ENCODE measurements around the gene CLIC5.

CLIC5 gene

DNA sequence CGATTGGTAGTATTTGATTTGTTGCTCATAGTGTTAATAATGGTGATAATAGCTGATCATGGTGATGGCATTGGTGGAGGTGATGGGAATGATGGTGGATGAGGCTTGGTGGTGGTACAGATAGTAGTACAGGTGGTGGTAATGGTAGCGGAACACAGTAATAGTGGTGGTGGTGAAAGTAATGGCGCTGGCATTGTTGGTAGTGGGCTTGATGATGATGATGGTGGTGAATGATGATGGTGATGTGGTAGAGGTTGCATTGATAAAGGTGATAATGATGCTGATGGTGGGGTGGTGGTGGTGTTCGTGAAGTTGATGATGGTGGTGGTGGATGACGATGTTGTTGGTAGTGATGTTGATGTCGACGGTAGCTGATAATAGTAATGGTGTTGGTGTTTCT is 24.6 kb upstream of the CLIC5 start:
- Histone ChIP-seq H3K4me1 (no peaks in the 10 kb centered on the region), H2AFZ (no peak overlapping the region), H3K79me2 (no peaks in the 10 kb centered on the region), H3K4me2 (ENCODE audit: low read length) (no peak overlapping the region), H3K36me3 (ENCODE audit: control insufficient read depth, insufficient read depth, low read length) (no peaks in the 10 kb centered on the region), H3K9ac (no peak overlapping the region), H3K27me3 (ENCODE audit: control insufficient read depth, insufficient read depth, low read length) (no peaks in the 10 kb centered on the region), H3K27ac (no peak overlapping the region), H3K4me3 (ENCODE audit: low read depth, low read length) (no peak overlapping the region), H3K9me3 (ENCODE audit: control insufficient read depth, low read length) (no peaks in the 10 kb centered on the region)
- TF ChIP-seq, protein P1, sequence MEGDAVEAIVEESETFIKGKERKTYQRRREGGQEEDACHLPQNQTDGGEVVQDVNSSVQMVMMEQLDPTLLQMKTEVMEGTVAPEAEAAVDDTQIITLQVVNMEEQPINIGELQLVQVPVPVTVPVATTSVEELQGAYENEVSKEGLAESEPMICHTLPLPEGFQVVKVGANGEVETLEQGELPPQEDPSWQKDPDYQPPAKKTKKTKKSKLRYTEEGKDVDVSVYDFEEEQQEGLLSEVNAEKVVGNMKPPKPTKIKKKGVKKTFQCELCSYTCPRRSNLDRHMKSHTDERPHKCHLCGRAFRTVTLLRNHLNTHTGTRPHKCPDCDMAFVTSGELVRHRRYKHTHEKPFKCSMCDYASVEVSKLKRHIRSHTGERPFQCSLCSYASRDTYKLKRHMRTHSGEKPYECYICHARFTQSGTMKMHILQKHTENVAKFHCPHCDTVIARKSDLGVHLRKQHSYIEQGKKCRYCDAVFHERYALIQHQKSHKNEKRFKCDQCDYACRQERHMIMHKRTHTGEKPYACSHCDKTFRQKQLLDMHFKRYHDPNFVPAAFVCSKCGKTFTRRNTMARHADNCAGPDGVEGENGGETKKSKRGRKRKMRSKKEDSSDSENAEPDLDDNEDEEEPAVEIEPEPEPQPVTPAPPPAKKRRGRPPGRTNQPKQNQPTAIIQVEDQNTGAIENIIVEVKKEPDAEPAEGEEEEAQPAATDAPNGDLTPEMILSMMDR (IDR thresholded peaks at IDR 0.05): no peak

DNA sequence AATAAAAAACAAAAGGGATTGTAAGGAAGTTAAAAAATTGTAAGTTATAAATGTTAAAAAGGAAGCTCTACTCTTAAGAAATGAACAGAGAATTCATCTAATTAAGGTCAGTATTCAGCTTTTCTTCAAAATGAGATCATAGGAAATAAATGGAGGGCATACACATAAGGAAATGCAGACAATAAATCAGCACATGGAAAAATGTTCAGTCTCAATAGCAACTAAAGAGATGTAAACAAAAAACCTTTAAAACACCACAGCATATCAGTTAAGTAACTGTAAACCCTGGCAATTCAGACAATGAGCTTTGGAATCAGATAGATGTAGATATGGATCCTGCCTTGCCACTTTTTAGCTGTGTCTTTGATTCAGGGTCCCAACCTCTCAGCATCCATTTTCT is 24.0 kb upstream of the CLIC5 start:
- Histone ChIP-seq H2AFZ (no peak overlapping the region), H3K27me3 (ENCODE audit: control insufficient read depth, insufficient read depth, low read length) (no peaks in the 10 kb centered on the region), H3K9ac (no peak overlapping the region), H3K36me3 (ENCODE audit: control insufficient read depth, insufficient read depth, low read length) (no peaks in the 10 kb centered on the region), H3K27ac (no peak overlapping the region), H3K79me2 (no peaks in the 10 kb centered on the region), H3K4me3 (ENCODE audit: low read depth, low read length) (no peak overlapping the region), H3K9me3 (ENCODE audit: control insufficient read depth, low read length) (no peaks in the 10 kb centered on the region), H3K4me2 (ENCODE audit: low read length) (no peak overlapping the region), H3K4me1 (no peaks in the 10 kb centered on the region)
- TF ChIP-seq, protein P1 (IDR thresholded peaks at IDR 0.05): no peak

DNA sequence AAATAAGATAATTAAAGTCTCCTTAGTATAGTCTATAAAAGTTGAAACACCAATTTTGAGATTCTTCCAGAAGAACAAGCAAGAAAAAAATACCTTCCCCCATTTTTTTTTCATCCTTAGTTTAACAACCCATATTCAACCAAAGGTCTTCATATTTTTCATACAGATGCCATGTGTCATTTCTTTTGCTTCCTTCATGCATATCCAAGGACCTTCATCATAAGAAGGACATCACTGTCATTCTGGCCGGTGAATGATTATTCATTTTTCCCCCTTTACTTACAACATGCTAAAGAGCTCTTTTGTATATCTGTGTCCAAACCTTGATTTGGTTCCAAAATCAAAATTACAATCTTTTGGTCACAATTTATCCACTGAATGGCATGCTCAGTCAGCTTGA is 21.3 kb upstream of the CLIC5 start:
- H3K79me2 ChIP-seq: no peaks in the 10 kb centered on the region
- H2AFZ ChIP-seq: no peak overlapping the region
- no peak overlapping the region for H3K9ac ChIP-seq
- H3K27me3 ChIP-seq (ENCODE audit: control insufficient read depth, insufficient read depth, low read length): no peaks in the 10 kb centered on the region
- H3K4me2 ChIP-seq (ENCODE audit: low read length): no peak overlapping the region
- H3K9me3 ChIP-seq (ENCODE audit: control insufficient read depth, low read length): no peaks in the 10 kb centered on the region
- no peaks in the 10 kb centered on the region for H3K4me1 ChIP-seq
- H3K4me3 ChIP-seq (ENCODE audit: low read depth, low read length): no peak overlapping the region
- no peaks in the 10 kb centered on the region for H3K36me3 ChIP-seq (ENCODE audit: control insufficient read depth, insufficient read depth, low read length)
- no peak overlapping the region for H3K27ac ChIP-seq
- TF ChIP-seq, protein P1 (IDR thresholded peaks at IDR 0.05): no peak

DNA sequence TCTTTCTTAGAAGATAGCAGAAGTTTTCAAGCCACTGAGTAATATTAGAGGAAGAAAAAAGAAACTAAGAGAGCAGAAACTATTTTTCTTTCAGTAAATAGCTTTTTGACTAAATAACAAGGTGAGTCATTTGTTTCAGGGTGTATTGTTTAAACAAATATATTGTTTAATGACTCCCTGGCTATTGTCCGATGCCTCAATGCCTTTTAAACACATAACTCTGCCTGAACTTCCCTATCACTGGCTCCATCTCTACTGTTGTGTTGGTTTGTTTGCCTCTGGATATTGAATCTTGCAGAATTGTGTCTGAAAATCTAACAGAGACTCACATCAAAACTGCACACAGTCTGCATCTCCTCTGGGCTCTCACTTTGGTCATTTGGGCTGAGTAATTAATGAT is 19.6 kb upstream of the CLIC5 start:
- H3K4me2 ChIP-seq (ENCODE audit: low read length): no peak overlapping the region
- no peak overlapping the region for H3K9ac ChIP-seq
- no peaks in the 10 kb centered on the region for H3K36me3 ChIP-seq (ENCODE audit: control insufficient read depth, insufficient read depth, low read length)
- no peaks in the 10 kb centered on the region for H3K27me3 ChIP-seq (ENCODE audit: control insufficient read depth, insufficient read depth, low read length)
- no peaks in the 10 kb centered on the region for H3K79me2 ChIP-seq
- H2AFZ ChIP-seq: no peak overlapping the region
- H3K9me3 ChIP-seq (ENCODE audit: control insufficient read depth, low read length): no peaks in the 10 kb centered on the region
- TF ChIP-seq, protein P1 (IDR thresholded peaks at IDR 0.05): no peak
- H3K27ac ChIP-seq: no peak overlapping the region
- no peaks in the 10 kb centered on the region for H3K4me1 ChIP-seq
- H3K4me3 ChIP-seq (ENCODE audit: low read depth, low read length): no peak overlapping the region

DNA sequence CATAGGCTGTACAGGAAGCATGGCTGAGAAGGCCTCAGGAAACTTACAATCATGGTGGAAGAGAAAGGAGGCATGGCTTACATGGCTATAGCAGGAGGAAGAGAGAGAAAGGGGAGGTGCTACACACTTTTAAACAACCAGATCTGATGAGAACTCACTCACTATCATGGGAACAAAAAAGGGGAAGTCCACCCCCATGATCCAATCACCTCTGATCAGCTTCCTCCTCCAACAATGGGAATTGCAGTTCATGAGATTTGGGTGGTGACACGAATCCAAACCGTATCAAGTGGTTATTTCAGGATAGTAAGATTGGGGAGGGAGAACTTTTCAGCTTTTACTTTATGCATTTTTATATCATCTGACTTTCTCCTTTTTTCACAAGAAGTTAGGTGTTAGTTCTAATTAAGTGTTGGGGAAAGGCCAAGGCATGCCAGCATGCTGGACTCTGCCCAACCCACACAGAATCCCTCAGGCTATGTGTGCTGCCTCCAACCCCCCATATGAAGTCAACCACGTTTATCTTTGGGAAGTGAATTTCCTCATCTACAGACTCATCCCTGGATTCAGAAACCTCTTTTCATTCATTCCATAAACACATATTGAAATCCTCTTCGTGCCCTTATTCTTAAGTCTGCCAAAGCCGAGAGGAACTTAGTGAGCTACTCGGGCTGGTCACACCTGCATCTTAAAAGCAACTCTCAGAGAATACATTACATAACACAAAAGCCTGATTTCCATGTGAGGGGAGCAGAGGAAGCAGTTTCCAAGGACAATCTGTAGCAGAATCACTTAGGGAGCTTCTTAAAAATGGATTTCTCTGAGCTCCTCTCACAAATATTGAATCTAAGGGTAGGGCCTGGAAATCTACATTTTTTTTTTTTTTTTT is 16.7 kb upstream of the CLIC5 start:
- H3K36me3 ChIP-seq (ENCODE audit: control insufficient read depth, insufficient read depth, low read length): no peaks in the 10 kb centered on the region
- no peak overlapping the region for H3K4me3 ChIP-seq (ENCODE audit: low read depth, low read length)
- H3K9me3 ChIP-seq (ENCODE audit: control insufficient read depth, low read length): no peaks in the 10 kb centered on the region
- no peaks in the 10 kb centered on the region for H3K79me2 ChIP-seq
- H3K9ac ChIP-seq: no peak overlapping the region
- TF ChIP-seq, protein P1 (IDR thresholded peaks at IDR 0.05): no peak
- no peak overlapping the region for H2AFZ ChIP-seq
- H3K27ac ChIP-seq: no peak overlapping the region
- no peaks in the 10 kb centered on the region for H3K27me3 ChIP-seq (ENCODE audit: control insufficient read depth, insufficient read depth, low read length)
- no peaks in the 10 kb centered on the region for H3K4me1 ChIP-seq
- H3K4me2 ChIP-seq (ENCODE audit: low read length): no peak overlapping the region

All from parathyroid adenoma (tissue), 2 donors.